Eye (tissue), 1 donor: ENCODE data around the gene ME1.
A peak's percentile ranks its signal among the peaks of the same experiment; 100 is the strongest.
"Not testable (repeated sequence)": the region's sequence is repeated elsewhere in the genome, so short reads cannot be mapped to it uniquely, and the experiment has no call there.

ENCODE experiments used
- DNase-seq: peaks from one replicate; pipeline ENCODE4 v3.0.0-alpha.2; 2015

The ME1 gene

DNA sequence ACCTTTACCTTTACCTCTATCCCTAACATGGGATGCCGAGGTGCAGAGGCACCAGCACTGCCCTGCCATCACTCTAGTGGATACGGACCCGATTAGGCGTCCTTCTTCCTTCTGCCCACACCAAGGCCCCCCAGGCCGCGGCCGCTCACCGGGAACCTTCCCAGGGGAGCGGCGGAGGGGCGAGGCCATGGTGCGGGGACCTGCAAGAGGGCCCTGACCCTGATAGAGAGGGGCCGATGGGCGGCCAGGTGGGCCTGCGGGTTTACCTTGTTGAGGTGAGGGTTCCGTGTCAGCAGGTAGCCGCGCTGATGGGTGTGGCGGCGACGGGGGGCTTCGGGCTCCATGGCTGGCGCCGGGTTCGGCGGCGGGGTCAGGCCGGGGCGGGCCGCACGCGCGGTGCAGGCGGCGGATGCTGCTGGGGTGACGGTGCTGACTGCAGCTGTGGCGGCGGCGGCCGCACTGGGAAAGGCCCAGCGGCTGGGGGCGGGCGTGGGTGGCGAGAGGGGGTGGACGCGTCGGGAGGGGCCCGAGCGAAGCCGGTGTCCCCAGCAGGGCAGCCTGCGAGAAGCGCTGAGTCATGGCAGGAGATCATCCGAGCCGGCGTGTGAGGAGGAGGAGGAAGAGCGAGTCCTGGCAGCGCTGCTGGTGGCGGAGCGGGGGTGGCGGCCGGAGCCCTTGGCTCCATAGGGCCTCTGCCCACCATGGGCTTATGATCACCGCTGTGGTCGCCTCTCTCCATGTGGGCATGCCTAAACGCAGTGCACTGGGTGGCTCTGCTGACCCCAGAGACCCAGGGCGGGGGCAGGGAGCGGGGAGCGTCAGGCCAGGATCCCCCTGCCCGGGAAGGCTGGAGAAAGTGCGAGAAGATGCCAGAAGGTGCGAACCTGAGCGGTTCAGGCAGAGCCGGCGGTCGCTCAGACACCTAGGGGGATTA lies at the start of gene ME1:
ME1 (minus strand) TSS at position 441 of the 934 bp plus-strand sequence; CDS start at position 344, 97 bp downstream.
- DNase-seq, result peak; percentile 86

DNA sequence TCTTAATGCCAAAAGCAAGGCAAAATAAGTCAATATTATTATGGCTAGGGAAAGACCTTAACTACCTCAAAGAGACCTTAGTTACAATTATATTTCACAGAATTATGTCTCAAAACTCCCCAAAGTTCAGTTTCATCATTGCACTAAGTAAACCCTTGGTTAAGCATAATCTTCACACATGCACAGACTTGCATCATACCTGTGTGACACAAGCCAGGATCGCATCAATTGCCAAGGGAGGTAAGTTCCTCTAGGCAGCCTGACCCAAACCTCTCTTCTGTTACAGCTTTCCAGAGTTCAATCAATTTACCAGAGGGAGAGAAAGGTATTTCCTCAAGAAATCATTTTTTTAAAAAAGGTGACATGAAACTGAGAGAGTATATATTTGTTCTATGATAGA lies 49.6 kb upstream of the ME1 start:
- DNase-seq, result no peak

DNA sequence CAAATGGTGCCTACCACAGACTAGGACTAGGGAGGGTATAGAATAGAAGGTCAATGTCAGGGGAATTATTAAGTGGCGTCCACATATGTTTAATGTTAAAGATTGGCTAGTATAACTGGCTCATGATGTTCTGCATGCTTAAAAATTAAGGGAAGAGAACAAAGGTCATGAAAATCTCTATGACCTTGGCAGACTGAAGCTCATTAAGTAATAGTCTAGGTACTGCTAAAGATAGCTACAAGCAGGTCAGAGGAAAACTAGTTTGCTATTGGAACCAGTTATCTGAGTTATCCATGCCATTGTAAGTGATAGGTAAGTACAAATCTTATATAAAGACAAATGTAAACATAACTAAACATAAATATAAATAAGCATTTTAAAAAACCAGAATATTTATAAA lies 48.5 kb upstream of the ME1 start:
- DNase-seq, result no peak

DNA sequence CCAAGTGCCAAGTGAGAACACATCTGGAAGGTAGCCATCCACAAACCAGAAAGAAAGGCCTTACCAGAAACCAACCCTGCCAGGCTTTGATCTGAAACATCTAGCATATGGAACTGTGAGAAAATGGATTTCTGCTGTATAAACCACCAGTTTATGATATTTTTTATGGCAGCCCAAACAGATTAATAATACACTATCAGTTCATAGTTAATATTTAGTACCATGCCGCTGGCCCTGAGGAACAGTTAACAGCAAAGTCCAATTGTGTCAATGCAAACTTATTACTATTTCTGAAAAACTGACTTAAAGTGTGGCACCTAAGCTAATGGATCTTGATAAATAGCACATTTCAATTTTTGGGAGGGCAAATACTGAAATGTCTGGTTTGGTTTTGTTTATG lies 46.1 kb upstream of the ME1 start:
- no peak for DNase-seq

DNA sequence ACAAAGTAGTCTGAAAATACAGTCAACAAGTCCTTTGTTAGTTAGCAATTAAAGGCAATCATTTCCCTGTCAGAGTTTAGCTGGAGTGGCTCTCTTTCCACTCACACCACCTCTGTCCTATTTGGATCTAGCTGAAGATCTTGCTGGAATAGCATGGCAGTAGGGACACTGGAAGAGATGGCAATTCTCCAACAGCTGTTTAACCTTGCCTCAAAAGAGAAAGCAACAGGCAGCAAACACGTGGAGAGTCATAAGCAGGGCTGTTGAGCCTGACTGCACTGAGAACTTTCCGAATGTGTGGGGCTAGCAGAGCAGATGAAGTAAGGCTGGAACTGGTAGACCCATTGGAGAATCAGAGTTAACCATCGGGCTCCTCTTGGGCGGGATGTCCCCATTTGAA lies 43.5 kb upstream of the ME1 start:
- no peak for DNase-seq

DNA sequence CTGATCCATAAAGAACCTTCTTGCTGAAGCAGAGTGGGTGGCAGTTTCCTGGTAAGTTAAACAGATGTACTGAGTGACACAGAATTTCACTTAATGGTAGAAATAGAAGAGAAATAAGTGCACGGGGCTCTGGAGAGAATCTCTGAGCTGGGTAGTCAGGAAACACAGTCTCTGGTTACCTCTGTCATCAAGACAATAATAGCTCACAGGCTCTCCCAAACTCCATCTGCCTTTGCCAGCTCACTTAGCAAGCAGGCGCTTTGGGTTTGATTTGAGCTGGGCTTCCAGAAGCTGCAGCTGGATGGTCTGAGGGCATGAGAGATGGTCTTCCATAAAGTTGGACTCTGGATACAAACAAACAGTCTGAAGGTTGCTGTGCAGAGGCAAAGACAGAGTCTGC lies 41.9 kb upstream of the ME1 start:
- no peak for DNase-seq

DNA sequence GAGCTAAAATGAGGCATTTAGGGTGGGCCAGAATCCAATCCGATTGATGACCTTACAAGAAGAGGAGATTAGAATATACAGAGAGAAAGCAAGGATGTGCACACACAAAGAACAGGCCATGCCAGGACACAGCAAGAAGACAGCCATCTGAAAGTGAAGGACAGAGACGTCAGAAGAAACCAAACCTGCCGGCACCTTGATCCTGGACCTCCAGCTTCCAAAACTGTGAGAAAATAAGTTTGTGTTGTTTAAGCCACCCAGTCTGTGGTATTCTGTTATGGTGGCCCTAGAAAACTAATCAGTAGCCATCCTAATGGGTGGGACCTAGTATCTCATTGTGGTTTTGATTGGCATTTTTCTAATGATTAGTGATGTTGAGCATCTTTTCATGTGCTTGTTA lies 39.7 kb upstream of the ME1 start:
- DNase-seq, result no peak

DNA sequence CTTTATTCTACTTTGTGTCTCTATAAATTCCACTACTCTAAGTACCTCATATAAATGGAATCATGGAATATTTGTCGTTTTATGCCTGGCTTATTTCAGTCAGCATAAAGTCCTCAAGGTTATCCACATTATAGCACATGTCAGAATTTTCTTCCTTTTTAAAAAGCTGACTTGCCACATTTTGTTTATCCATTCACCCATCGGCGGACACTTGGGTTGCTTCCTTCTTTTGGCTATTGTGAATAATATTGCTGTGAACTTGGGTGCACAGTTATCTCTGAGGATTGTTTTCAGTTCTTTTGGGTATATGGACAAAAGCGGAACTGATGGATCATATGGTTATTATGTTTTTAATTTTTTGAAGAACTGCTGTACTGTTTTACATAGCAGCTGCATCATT lies 39.1 kb upstream of the ME1 start:
- no peak for DNase-seq

DNA sequence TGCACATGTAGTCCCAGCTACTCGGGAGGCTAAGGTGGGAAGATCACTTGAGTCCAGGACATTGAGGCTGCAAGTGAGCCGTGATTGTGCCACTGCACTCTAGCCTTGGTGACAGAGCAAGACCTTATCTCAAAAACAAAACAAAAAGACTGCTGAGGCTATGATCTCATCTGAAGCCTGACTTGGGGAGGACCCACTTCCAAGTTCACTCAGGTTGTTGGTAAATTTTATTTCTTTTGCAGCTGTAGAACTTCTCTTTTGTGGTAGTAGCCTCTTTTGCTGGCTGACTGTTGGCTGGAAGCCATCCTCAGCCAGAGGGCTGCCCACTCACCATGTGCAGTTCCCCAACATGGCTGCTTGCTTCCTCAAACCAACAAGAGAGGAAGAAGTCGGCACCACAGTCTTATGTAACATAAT lies 36.8 kb upstream of the ME1 start:
- no peak for DNase-seq

DNA sequence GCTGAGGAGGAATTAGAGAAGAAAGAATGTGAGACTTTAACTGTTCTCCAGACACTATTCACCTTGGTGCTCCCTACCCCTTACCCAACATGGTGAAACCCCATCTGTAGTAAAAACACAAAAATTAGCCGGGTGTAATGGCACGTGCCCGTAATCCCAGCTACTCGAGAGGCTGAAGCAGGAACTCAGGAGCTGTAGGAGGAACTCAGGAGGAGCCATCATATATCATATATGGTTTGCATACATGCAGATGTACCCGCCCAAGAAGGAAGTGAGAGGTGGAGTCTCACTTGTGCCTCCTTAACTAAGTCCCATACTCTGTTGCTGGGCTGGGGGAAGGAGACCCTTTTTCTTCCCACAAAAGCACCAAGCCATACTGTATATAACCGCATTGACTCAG lies 35.5 kb upstream of the ME1 start:
- no peak for DNase-seq

DNA sequence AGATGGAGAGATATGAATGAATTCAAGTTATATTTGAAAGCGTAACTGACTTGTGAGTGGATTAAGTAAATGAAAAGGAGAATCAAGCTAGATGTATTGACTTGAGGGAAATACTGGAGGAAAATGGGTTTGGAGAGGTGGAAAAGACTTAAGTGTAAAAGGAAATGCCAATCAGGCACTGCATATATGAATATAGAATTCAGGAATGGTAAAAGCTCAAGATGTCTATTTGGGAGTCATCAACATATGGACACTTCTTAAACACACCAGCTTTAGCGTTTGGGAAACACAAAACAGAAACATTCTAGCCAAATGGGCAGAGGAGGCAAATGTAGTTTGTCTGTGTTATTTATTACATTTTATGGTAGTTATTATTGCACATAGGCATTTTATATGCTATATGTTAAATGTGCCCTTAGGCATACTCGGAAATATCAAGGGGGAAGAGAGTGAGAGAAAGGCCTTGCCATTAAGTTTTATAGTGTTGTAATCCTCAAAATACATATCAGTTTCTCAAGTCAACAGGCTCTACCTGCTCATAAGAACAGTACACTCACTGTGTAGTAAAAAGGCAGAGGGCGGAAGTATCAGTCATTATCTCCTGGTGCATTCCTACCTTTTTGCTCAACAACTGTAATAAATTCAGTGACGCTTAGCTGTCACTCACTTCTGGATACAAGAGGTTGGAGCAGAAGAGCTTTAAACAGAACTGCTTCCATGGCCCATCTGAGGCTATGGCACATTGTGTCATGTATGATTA lies 33.7 kb upstream of the ME1 start:
- no peak for DNase-seq

DNA sequence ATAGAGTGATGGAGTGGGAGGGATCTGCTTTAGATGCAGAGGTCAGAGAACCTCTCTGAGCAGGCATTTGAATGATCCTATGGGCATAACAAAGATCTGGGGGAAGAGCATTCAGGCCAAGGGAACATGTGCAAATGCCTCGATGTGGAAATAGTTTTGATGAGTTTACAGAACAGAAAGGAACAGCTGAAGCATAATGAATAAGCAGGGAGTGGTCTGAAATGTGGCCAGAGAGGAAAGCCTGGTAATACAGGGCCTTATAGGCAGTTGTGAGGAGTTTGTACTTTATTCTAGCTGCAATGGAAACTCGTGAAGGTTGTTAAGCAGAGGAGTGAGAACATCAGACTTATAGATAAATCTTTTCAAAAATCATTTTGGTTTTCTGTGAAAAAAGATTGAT lies 33.0 kb upstream of the ME1 start:
- peak; percentile 13 for DNase-seq

DNA sequence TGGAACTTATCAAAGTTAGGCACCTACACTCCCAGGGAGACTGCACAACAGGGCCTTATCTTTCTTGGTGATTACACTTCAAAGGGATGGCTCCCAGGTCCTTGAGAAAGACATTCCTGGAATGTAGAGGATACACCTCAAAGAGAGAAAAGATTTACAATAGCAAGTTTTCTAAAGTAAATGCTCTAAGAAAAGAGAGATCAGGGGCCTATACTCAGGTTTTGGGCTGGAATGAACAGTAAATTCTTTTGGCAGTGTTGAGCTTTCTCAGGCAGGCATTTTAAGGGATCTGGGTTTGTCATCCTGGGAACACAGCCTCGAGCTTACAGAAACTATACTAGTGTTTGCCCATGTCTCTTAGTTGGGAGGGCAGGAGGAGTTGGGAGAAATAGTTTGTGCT lies 31.7 kb upstream of the ME1 start:
- DNase-seq, result no peak

DNA sequence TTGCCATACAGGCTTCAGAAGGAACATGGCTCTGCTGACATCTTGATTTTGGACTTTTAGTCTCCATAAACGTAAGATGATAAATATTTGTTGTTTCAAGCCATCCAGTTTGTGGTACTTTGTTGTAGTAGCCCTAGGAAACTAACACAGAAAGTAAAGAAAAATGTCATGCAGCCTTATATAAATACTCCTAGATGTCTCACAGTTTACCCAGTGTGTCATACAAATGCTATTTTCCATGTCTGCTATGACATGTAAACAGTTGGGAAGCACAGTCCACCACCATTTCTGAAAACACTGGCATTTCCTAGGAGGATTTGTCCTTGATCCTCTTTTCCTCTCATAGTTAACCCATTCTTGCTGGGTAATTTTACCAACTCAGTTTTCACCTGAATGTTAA lies 30.6 kb upstream of the ME1 start:
- DNase-seq, result no peak

DNA sequence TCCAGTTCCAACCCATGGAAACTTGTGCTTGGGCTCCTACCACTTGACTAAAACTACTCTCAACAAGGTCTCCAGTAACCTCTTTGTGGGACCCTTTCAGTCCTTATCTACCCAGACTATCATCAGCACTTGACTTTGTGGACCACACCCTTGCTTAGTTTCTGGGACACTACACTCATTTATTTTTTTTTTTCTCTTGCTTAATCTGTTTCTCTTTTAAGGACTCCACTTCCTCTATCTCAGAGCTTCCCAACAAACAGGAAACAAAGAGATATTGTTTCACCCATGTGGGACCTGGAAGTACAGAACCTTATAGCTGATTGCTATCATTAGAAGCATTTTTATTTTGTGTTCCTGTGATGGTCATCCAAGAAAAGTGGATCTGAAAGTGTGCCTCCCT lies 28.8 kb upstream of the ME1 start:
- no peak for DNase-seq

DNA sequence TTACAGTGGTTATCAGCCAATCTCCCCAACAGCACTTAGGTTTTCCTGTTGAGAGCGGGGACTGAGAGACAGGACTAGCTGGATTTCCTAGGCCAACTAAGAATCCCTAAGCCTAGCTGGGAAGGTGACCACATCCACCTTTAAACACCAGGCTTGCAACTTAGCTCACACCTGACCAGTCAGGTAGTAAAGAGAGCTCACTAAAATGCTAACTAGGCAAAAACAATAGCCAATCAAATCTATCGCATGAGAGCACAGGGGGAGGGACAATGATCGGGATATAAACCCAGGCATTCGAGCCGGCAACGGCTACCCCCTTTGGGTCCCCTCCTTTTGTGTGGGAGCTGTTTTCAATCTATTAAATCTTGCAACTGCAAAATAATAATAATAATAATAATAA lies 19.2 kb upstream of the ME1 start:
- DNase-seq, result not testable (repeated sequence)

DNA sequence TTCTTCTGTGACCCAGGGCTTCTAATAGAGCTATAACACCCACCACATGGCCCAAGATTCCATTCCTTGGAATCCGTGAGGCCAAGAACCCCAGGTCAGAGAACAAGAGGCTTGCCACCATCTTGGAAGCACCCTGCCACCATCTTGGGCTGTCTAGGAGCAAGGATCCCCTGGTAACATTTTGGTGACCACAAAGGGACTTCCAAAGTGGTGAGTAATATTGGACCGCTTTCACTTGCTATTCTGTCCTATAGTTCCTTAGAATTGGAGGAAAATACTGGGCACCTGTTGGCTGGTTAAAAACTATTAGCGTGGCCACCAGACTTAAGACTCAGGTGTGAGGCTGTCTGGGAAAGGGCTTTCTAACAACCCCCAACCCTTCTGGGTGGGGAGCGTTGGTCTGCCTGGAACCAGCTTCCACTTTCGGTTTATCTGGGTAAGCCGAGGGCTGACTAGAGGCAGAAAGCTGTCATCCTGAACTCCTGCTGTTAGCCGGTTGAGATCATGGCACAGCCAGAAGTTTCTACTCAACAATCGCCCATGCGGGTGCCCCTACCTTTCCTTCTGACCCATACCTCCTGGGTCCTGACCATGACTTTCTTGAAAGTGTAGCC lies 13.3 kb upstream of the ME1 start:
- not testable (repeated sequence) for DNase-seq

DNA sequence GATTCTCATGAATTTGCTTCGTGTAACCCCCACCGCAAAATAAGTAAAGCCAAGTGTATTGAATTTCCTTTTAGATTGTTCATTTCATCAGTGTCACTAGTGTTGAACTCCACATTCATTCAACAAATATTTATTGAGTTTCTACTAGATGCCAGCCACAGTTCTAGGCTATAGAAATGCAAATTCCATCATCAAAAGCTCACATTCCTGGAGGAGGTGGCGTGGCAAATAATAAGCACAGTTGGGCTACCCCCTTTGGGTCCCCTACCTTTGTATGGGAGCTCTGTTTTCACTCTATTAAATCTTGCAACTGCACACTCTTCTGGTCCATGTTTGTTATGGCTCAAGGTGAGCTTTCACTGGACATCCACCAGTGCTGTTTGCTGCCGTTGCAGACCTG lies 12.7 kb upstream of the ME1 start:
- no peak for DNase-seq

DNA sequence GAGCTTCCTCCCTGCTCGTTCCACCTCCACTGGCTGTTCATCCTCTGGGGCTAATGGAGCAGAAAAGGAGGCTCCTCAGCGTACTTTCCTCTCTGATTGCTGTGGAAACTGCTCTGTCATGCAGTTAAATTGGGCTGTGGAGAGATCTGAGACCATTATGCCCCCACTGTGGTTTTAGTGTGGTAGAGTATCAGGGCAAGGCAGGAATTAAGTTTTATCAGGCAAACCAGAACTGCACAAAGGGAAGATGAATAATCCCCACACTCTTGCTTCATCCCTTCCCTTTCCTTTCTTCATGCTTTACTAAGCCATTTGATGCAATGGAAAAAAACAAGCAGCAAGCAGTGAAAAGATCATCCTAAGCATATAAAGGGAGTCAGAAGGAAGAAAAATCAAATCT lies 11.9 kb upstream of the ME1 start:
- DNase-seq, result peak; percentile 16

DNA sequence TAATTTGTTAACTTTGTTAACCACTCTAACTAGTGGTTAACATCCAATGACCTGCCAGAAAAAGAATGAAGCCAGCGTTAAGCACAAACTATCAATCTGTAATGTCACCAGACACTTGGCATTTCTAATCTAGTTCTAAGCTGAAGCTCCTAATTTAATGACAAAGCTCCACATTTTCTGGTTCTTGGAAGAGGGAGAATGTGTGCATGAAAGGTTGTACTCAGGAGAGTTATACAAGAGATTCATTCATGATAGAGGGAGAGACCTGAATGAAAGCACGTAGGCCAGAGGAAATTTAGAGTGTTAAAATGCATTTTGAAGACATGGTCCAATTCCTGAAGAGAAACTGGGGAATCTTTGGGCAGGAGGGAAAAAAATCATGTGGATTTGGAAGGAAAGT lies 8.3 kb upstream of the ME1 start:
- no peak for DNase-seq

DNA sequence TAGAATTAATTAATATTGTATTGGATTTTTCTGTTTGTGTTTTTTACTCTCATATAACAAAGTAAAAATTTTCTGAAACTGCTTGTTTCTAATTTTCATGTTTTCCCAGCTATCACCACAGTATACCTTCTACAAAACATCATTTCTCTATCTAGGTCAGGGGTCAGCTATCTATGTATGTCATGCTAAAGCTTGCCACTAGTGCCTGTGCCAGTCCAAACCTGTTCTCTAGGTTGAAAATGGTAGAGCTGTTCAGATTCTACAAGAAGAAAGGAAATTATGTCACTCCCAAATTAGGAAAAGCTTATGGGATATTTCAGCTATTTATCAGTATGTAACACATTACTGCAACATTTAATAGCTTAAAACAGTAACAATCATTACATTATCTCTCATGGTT lies 5.8 kb upstream of the ME1 start:
- no peak for DNase-seq

DNA sequence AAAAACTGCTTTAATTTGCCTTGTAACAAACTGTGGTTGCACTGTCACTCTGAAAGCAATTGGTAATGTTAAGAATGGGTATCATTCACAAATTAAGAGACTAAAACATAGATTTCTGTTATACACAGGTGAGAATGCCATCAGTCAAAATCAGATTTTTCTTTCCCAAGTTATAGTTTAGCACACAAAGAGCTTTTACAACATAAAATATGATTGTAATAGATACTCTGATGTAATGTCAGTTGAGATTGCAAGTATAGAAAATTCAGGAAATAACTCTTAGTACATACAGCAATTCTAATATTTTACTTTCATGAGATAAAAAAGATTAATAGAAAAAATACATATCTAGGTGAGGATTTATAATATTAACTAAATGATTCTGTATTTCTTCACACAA lies 2.3 kb upstream of the ME1 start:
- no peak for DNase-seq

DNA sequence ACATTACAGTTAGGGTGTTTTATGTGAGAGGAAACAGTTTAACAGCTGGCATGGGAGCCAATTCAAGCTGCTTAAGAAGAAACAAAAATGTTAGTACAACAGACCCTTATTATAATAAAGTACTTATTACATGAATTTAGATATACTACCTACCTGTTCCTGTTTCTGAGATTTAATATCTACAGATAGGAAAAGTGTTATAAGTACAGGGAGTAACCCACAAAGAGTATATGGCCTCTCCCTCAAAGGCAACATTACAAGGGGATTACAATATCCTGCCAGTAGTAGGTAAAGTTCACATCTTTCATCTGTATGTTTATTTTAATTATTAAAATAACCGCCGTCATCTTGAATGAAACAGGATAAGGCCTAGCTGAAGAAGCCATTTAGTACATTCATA lies 1.8 kb upstream of the ME1 start:
- DNase-seq, result no peak
